GM10248 (cell line): ENCODE data around the gene PRKCE.

ENCODE experiments used
- CTCF ChIA-PET: fragments of 300-600 bp; sonication (Branson Sonifier 250); formaldehyde crosslinking; extraction: SDS; loops from one replicate; lab custom pipeline; 2021; ENCODE audit warnings: antibody characterized with exemption; lab: Yijun Ruan, JAX
- POLR2A ChIA-PET: fragments of 350-650 bp; sonication (Branson Sonifier 250); formaldehyde crosslinking; extraction: SDS; loops from one replicate; lab custom pipeline; 2020; ENCODE audit warnings: antibody characterized with exemption; lab: Yijun Ruan, JAX
- DNase-seq: peaks from one replicate; pipeline ENCODE4 v3.0.0; 2012; ENCODE audit errors: extremely low spot score
- CTCF ChIP-seq: IDR thresholded peaks from 2 replicates; pipeline ENCODE4 v1.5.1; 2012; ENCODE audit warnings: mild to moderate bottlenecking, low read depth; ENCODE audit errors: extremely low read depth, missing control alignments, control extremely low read depth

PRKCE gene

GRCh38 chr2:45697190-45697589 lies 45.7 kb downstream of the PRKCE start:
- ChIA-PET CTCF (interaction anchor here (0.9 to 4.3 kb wide), 6 partner anchors 10 to 193 kb away, joined by 3 to 19 read pairs (median 3); no protein-coding TSS in a partner anchor), POLR2A (no interaction called here)
- no peak for DNase-seq
- no peak for TF ChIP-seq CTCF

GRCh38 chr2:45698554-45698953 lies 47.1 kb downstream of the PRKCE start:
- POLR2A ChIA-PET: interaction anchor here (0.9 kb wide), 1 partner anchor 41 kb away, joined by 4 read pairs; no protein-coding TSS in a partner anchor
- CTCF ChIA-PET: interaction anchor here (0.9 to 4.3 kb wide), 7 partner anchors 10 to 209 kb away, joined by 3 to 19 read pairs (median 3); no protein-coding TSS in a partner anchor
- no peak for TF ChIP-seq CTCF
- no peak for DNase-seq

- ChIA-PET CTCF (interaction anchor here (0.9 to 4.3 kb wide), 7 partner anchors 10 to 208 kb away, joined by 3 to 19 read pairs (median 3); no protein-coding TSS in a partner anchor), POLR2A (interaction anchor here (0.9 kb wide), 1 partner anchor 40 kb away, joined by 4 read pairs; no protein-coding TSS in a partner anchor)
- no peak for TF ChIP-seq CTCF
- peak; percentile 41 for DNase-seq
Measured at GRCh38 chr2:45699032-45699658, 47.7 kb downstream of the PRKCE start.

- ChIA-PET POLR2A (no interaction called here), CTCF (interaction anchor here (1.2 to 4.3 kb wide), 5 partner anchors 9 to 29 kb away, joined by 3 to 19 read pairs (median 4); no protein-coding TSS in a partner anchor)
Measured at GRCh38 chr2:45700407-45701013, 49.0 kb downstream of the PRKCE start.

DNA sequence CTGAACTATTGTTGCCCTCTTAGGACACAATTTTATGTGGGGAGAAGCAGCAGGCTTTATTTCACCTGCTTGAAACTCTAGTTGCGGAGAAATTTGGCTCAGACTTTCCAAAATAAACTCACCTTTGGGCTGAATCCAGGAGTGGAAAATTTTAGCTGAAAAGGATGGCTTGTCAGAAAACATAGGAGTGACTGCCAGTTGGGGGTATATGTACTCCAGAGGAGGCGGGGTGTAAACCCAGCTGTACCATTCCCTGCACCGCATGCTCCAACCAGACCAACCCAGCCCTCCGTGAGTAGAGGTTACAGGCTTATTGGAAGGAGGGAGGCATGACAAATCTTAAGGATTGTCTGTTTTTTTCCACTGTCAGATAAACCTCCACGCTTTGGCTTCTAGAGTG lies 53.8 kb downstream of the PRKCE start:
- ChIA-PET CTCF (interaction anchor here (1.3 to 1.5 kb wide), 2 partner anchors 10 to 23 kb away, joined by 3 to 6 read pairs; no protein-coding TSS in a partner anchor), POLR2A (no interaction called here)
- DNase-seq: no peak
- TF ChIP-seq CTCF: no peak

More at GRCh38 chr2:45700407-45701013, 49.0 kb downstream of the PRKCE start:
- peak; percentile 2 for TF ChIP-seq CTCF
- DNase-seq: no peak

GRCh38 chr2:45706033-45706432 lies 54.6 kb downstream of the PRKCE start:
- CTCF ChIA-PET: interaction anchor here (1.3 to 1.5 kb wide), 2 partner anchors 9 to 23 kb away, joined by 3 to 6 read pairs; no protein-coding TSS in a partner anchor

More at GRCh38 chr2:45706033-45706432, 54.6 kb downstream of the PRKCE start:
- POLR2A ChIA-PET: no interaction called here
- no peak for TF ChIP-seq CTCF
- no peak for DNase-seq
